Measurements from ENCODE around the gene MICA. TPM values are rescaled to one million over a fixed set of nuclear protein-coding genes. Genes with fewer than 3 reads are reported as not detected.
"Not testable (repeated sequence)": the region's sequence is repeated elsewhere in the genome, so short reads cannot be mapped to it uniquely, and the experiment has no call there.

Gene MICA
- total RNA-seq, 1 donor from 2014 or later, result 19.2 TPM

GRCh38 chr6:31441365-31442267 is 38.2 kb downstream of the MICA start:
- Histone ChIP-seq H3K27ac (no peak overlapping the region), H3K4me1 (no peaks in the 10 kb centered on the region), H3K4me3 (peak overlapping the region in 1 of 2 donors; percentile 44), H3K9me3 (peaks cover 0 to 3% of the 10 kb centered on the region in 2 donors), H3K36me3 (no peaks in the 10 kb centered on the region), H3K27me3 (no peaks in the 10 kb centered on the region)
- intact Hi-C loops (cut with DNase I), result loop anchor here (1.0 kb wide), 1 partner anchor 44 kb away; no protein-coding TSS in a partner anchor
- peak; percentile 72 to 89 (median 77) for TF ChIP-seq CTCF (IDR thresholded peaks at IDR 0.05)
- DNase-seq (ENCODE audit: low spot score in 2 of 2), result peak in 1 of 2 donors; percentile 92

GRCh38 chr6:31446481-31446880 is 43.1 kb downstream of the MICA start:
- no peaks in the 10 kb centered on the region for H3K9me3 ChIP-seq
- no peaks in the 10 kb centered on the region for H3K4me1 ChIP-seq
- no peaks in the 10 kb centered on the region for H3K36me3 ChIP-seq
- no peak overlapping the region for H3K27ac ChIP-seq
- H3K4me3 ChIP-seq, result no peak overlapping the region
- intact Hi-C loops (cut with DNase I), result no loop called here
- DNase-seq (ENCODE audit: low spot score in 2 of 2), result no peak
- no peak for TF ChIP-seq CTCF (IDR thresholded peaks at IDR 0.05)
- H3K27me3 ChIP-seq, result no peaks in the 10 kb centered on the region

- H3K4me3 ChIP-seq; H3K9me3 ChIP-seq; H3K36me3 ChIP-seq; intact Hi-C loops (cut with DNase I); H3K27me3 ChIP-seq; DNase-seq (ENCODE audit: low spot score in 2 of 2); H3K4me1 ChIP-seq; H3K27ac ChIP-seq: not testable (repeated sequence)
Measured at GRCh38 chr6:31446999-31447789, 43.8 kb downstream of the MICA start.

GRCh38 chr6:31450751-31451150 is 47.4 kb downstream of the MICA start:
- DNase-seq (ENCODE audit: low spot score in 2 of 2), result no peak
- Histone ChIP-seq H3K36me3 (no peaks in the 10 kb centered on the region), H3K9me3 (no peaks in the 10 kb centered on the region), H3K4me1 (no peaks in the 10 kb centered on the region), H3K27ac (no peak overlapping the region), H3K4me3 (no peak overlapping the region), H3K27me3 (no peaks in the 10 kb centered on the region)
- intact Hi-C loops (cut with DNase I), result no loop called here
- no peak for TF ChIP-seq CTCF (IDR thresholded peaks at IDR 0.05)

GRCh38 chr6:31452859-31453258 is 49.5 kb downstream of the MICA start:
- Histone ChIP-seq H3K9me3 (no peaks in the 10 kb centered on the region), H3K36me3 (no peaks in the 10 kb centered on the region), H3K4me1 (no peaks in the 10 kb centered on the region), H3K4me3 (no peak overlapping the region), H3K27ac (no peak overlapping the region), H3K27me3 (no peaks in the 10 kb centered on the region)
- no peak for TF ChIP-seq CTCF (IDR thresholded peaks at IDR 0.05)
- intact Hi-C loops (cut with DNase I), result no loop called here
- no peak for DNase-seq (ENCODE audit: low spot score in 2 of 2)

GRCh38 chr6:31453259-31453658 is 49.9 kb downstream of the MICA start:
- Histone ChIP-seq H3K27me3 (no peaks in the 10 kb centered on the region), H3K4me1 (no peaks in the 10 kb centered on the region), H3K9me3 (no peaks in the 10 kb centered on the region), H3K4me3 (no peak overlapping the region), H3K27ac (no peak overlapping the region), H3K36me3 (no peaks in the 10 kb centered on the region)
- intact Hi-C loops (cut with DNase I), result no loop called here
- TF ChIP-seq CTCF (IDR thresholded peaks at IDR 0.05), result no peak
- DNase-seq (ENCODE audit: low spot score in 2 of 2), result no peak

GRCh38 chr6:31459864-31460263 is 56.5 kb downstream of the MICA start:
- H3K4me1 ChIP-seq; intact Hi-C loops (cut with DNase I); H3K36me3 ChIP-seq; H3K9me3 ChIP-seq; H3K27me3 ChIP-seq; H3K4me3 ChIP-seq; H3K27ac ChIP-seq: not testable (repeated sequence)
- DNase-seq (ENCODE audit: low spot score in 2 of 2), result peak in 1 of 2 donors; percentile 54
